Measurements from ENCODE around the gene MAPK4.

Gene MAPK4

GRCh38 chr18:50721451-50722120, 161.7 kb downstream of the MAPK4 start:
- DNase-seq, result no peak

- DNase-seq, result no peak
Measured at GRCh38 chr18:50722311-50722710, 162.4 kb downstream of the MAPK4 start.

GRCh38 chr18:50724751-50725151, 164.9 kb downstream of the MAPK4 start:
- no peak for DNase-seq

- peak in 1 of 14 donors; percentile 82 for DNase-seq
Measured at GRCh38 chr18:50726960-50727589, 167.2 kb downstream of the MAPK4 start.

- DNase-seq, result peak in 3 of 14 donors; percentile 14 to 94 (median 26)
Measured at GRCh38 chr18:50727721-50728471, 168.0 kb downstream of the MAPK4 start.

DNA sequence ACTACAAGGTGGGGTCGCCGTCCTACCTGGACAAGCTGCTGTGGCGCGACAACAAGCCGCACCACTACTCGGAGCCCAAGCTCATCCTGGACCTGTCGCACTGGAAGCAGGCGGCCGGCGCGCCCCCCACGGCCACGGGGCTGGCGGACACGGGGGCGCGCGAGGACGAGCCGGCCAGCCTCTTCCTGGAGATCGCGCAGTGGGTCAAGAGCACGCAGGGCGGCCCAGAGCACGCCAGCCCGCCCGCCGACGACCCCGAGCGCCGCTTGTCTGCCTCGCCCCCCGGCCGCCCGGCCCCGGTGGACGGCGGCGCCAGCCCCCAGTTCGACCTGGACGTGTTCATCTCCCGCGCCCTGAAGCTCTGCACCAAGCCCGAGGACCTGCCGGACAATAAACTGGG, 169.5 kb downstream of the MAPK4 start:
- DNase-seq, result no peak

GRCh38 chr18:50729986-50730385, 170.1 kb downstream of the MAPK4 start:
- no peak for DNase-seq

GRCh38 chr18:50734342-50734741, 174.5 kb downstream of the MAPK4 start:
- DNase-seq, result no peak

GRCh38 chr18:50734886-50735285, 175.0 kb downstream of the MAPK4 start:
- DNase-seq, result peak in 1 of 14 donors; percentile 75

GRCh38 chr18:50737127-50737526, 177.2 kb downstream of the MAPK4 start:
- no peak for DNase-seq

GRCh38 chr18:50738098-50738757, 178.3 kb downstream of the MAPK4 start:
- DNase-seq, result no peak

DNA sequence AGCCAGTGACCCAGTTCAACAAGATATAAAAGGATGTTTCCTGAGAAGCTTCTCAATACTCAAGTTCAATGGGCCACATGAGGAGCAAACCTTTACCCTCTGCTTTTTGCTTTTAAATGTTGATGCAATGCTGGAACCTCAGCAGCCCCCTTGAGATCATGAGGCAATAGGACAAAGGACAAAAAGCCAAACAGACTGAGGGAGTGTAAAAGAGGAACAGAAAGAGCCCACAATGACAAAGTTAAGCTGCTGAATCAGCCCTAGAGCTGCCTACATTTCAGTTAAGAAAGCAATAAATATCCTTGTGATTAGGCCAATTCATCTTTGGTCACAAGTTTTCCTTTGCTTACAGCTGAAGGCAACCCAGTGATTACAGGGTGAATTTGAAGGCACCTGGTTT, 183.1 kb downstream of the MAPK4 start:
- DNase-seq, result no peak

- DNase-seq, result no peak
Measured at GRCh38 chr18:50744253-50744652, 184.4 kb downstream of the MAPK4 start.

- no peak for DNase-seq
Measured at GRCh38 chr18:50745945-50746344, 186.1 kb downstream of the MAPK4 start.

- no peak for DNase-seq
Measured at GRCh38 chr18:50747849-50748242, 188.0 kb downstream of the MAPK4 start.

DNA sequence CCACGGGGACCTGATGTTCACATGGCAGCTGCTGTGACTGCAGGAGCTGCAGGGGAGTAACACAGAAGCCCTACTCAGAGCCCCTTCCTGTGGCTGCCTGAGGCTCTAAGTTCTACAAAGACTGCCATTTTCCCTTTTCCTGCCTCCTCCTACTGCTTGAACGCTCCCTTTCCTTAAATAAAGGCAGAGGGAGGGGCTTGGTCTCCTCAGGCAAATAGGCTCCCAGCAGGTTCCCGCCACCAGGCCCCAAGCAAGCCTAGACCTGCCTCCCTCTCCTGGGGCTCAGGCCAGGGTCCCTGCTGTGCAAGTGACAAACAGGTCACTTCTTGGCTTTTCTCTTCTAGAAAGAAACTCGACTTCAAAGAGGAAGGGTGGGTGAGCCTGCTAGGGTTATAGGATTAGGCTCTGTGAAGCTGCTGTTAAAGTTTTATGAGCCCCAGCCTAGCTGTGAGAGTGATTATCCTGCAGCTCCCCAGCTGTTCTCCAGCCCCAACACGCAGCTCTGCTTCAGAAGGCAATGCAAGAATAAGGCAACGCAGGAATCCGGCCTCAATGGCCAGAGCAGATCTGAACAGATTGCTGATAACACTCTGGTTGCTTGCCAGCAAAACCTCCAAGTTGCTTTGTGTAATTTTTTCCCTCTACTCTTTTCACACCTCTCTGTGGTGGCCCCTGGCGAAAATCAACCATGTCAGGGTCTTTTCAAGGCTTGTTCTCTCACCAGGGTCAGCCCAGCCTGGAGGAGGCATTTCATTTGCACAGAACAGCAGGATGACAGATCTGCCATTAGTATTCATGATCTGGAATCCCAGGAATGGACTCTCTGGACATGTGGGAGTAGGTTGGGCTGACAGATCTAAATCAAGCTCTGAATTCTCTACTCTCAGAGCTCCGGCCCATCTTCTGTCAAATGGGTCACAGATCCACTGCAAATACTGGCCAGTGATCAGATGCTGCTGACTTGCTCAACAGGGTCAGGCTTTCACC, 188.6 kb downstream of the MAPK4 start:
- no peak for DNase-seq

DNA sequence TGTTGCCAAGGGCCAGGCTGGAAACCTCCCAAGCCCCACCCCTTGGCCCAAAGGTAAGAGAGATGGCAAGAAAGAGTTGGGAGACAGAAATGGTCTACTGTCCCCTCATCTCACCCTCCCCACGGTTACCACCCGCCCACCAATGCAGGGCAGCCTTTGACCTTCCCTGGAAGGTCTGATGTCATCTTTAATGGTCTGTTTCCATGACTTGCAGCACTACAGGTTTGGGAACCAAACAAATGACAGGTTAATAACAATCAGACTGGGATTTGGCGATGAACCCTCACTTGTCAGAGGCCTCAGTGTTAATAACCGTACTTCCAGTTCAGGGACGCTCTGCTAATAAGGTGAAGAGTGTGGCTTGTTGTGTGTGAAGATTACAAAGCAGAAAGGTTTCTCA, 189.5 kb downstream of the MAPK4 start:
- DNase-seq, result no peak

- DNase-seq, result no peak
Measured at GRCh38 chr18:50749945-50750344, 190.1 kb downstream of the MAPK4 start.

GRCh38 chr18:50750546-50750945, 190.7 kb downstream of the MAPK4 start:
- DNase-seq, result no peak

DNA sequence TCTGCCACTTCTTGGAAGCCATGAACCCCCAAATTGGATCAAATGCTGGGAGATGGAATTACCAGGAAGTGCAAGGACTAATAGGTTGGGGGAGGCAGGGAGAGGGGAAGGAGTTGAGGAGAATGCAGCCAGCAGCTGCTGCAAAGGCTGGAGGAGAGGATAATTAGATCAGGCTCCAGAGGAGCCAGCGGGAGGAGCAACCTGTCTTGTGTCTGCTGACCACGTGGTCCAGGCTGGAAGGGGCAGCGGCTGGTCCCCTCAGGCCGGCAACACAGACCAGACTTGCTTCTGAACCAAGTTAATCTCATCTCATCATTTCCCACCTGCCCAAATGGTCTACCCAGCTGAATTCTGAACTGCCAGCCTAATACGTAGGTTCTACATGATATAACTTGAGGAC, 191.6 kb downstream of the MAPK4 start:
- DNase-seq, result no peak

GRCh38 chr18:50751947-50752346, 192.1 kb downstream of the MAPK4 start:
- DNase-seq, result no peak

DNA sequence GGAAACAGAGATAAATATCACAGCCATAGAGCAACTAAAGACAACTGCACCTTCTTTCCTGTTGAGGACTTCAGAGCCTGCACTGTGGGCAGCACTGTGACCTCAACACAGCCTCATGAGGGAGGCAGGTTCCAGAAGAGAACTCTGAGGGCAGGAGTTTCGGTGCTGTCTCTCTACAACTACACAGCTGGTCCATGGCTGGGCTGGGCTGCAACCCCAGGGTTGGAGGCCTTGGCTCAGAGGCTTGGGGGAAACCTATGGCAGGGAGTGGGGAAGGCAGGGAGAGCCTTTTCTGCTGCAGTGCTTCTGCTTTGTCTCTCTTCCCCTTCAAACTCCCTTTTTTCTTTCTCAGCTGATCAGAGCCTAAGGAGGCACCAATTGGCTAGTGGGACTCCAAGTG, 193.4 kb downstream of the MAPK4 start:
- no peak for DNase-seq
